ENCODE data around the gene KCNB1. TPM values are rescaled to one million over a fixed set of nuclear protein-coding genes. Genes with fewer than 3 reads are reported as not detected.

The KCNB1 gene
- total and polyA plus RNA-seq, 2 of the 4 experiments (the other 2 are of a cell fraction), result 0.05 TPM; not detected in 1

GRCh38 chr20:49466114-49466912 is 16.2 kb downstream of the KCNB1 start:
- Histone ChIP-seq H4K20me1 (ENCODE audit: insufficient read depth, low read length) (no peaks in the 10 kb centered on the region), H3K4me1 (ENCODE audit: control insufficient read depth, insufficient read depth, low read length) (no peaks in the 10 kb centered on the region), H3K9ac (ENCODE audit: low read depth, low read length) (no peak overlapping the region), H2AK5ac (ENCODE audit: low read depth, low read length) (no peak overlapping the region), H2BK20ac (ENCODE audit: low read depth, low read length) (no peak overlapping the region), H3K27me3 (ENCODE audit: control insufficient read depth, insufficient read depth, low read length) (peaks cover 46% of the 10 kb centered on the region), H3K79me1 (ENCODE audit: low read depth in 1 of 2, low read length in 2 of 2) (no peaks in the 10 kb centered on the region), H3K4ac (ENCODE audit: low read depth, low read length) (no peak overlapping the region), H4K91ac (ENCODE audit: insufficient read depth, low read depth, low read length) (no peak overlapping the region), H4K5ac (ENCODE audit: low read depth, low read length) (no peak overlapping the region), H3K9me1 (ENCODE audit: insufficient read depth, low read length) (no peaks in the 10 kb centered on the region; the same call in 1 of the 2 replicates), H2BK120ac (ENCODE audit: low read depth, low read length) (no peak overlapping the region), H3K9me3 (ENCODE audit: control insufficient read depth, insufficient read depth, low read length) (no peaks in the 10 kb centered on the region), H3K56ac (ENCODE audit: extremely low read depth, insufficient read depth, low read length) (no peak overlapping the region), H2AK9ac (replicated peaks; ENCODE audit: low read depth, low read length, poor library complexity) (no peak overlapping the region), H3K18ac (ENCODE audit: low read depth, low read length) (no peak overlapping the region), H4K8ac (ENCODE audit: low read depth in 2 of 2, low read length in 2 of 2) (no peak overlapping the region), H3K4me3 (ENCODE audit: insufficient read depth, low read depth, low read length) (no peak overlapping the region), H3K27ac (ENCODE audit: insufficient read depth, low read length) (no peak overlapping the region), H3K14ac (replicated peaks; ENCODE audit: low read depth, low read length) (no peak overlapping the region), H3K36me3 (ENCODE audit: control insufficient read depth, insufficient read depth, low read length) (no peaks in the 10 kb centered on the region), H2BK5ac (ENCODE audit: low read depth, low read length, poor library complexity, severe bottlenecking) (no peak overlapping the region), H3K4me2 (ENCODE audit: low read depth, low read length) (no peak overlapping the region), H2AFZ (replicated peaks; ENCODE audit: low read length, poor library complexity) (no peak overlapping the region), H2BK15ac (ENCODE audit: low read depth, low read length) (no peak overlapping the region), H3K23ac (ENCODE audit: low read depth, low read length) (no peak overlapping the region)
- dilution Hi-C loops (cut with HindIII; ENCODE audit: low sequenced_read_pairs, unreplicated experiment), result no loop called here
- POLR2A ChIA-PET (ENCODE audit: unreplicated experiment), result no interaction called here
- ATAC-seq (ENCODE audit: low read depth) (no peak), DNase-seq (no peak)
- BruUV-seq (replicated peaks), result no TSS peak
- CTCF ChIA-PET, result no interaction called here
- TF ChIP-seq BHLHE40 (IDR thresholded peaks at IDR 0.05; ENCODE audit: low read depth, low read length), result no peak
- no peak for TF ChIP-seq RFX5 (IDR thresholded peaks at IDR 0.05; ENCODE audit: low read depth, low read length)
- 0 out of 2 replicates have a peak, but pooled peaks have one; percentile 13 for TF ChIP-seq USF2 (IDR thresholded peaks at IDR 0.05; ENCODE audit: low read depth, low read length)
- TF ChIP-seq, protein P1, sequence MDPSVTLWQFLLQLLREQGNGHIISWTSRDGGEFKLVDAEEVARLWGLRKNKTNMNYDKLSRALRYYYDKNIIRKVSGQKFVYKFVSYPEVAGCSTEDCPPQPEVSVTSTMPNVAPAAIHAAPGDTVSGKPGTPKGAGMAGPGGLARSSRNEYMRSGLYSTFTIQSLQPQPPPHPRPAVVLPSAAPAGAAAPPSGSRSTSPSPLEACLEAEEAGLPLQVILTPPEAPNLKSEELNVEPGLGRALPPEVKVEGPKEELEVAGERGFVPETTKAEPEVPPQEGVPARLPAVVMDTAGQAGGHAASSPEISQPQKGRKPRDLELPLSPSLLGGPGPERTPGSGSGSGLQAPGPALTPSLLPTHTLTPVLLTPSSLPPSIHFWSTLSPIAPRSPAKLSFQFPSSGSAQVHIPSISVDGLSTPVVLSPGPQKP (IDR thresholded peaks at IDR 0.05; ENCODE audit: borderline replicate concordance, low read depth, low read length), result no peak
- WGBS, 2 experiments (ENCODE audit: extremely low coverage in 2 of 2, insufficient read length in 1 of 2), result 83% methylated on average over 1 of the region's 8 CpGs; no CpG with 5 or more reads in 1 of the 2 experiments
- in situ Hi-C loops (cut with MboI; ENCODE audit: low sequenced_read_pairs), result no loop called here
- intact Hi-C loops (cut with micrococcal nuclease), result no loop called here

Data from IMR-90 (cell line).